HK-2 (cell line): ENCODE data around the gene RGS11.

Source experiments
- DNase-seq: peaks from one replicate; pipeline ENCODE4 v3.0.0-alpha.2; 2018; ENCODE audit not compliant: unreplicated experiment

RGS11 gene

DNA sequence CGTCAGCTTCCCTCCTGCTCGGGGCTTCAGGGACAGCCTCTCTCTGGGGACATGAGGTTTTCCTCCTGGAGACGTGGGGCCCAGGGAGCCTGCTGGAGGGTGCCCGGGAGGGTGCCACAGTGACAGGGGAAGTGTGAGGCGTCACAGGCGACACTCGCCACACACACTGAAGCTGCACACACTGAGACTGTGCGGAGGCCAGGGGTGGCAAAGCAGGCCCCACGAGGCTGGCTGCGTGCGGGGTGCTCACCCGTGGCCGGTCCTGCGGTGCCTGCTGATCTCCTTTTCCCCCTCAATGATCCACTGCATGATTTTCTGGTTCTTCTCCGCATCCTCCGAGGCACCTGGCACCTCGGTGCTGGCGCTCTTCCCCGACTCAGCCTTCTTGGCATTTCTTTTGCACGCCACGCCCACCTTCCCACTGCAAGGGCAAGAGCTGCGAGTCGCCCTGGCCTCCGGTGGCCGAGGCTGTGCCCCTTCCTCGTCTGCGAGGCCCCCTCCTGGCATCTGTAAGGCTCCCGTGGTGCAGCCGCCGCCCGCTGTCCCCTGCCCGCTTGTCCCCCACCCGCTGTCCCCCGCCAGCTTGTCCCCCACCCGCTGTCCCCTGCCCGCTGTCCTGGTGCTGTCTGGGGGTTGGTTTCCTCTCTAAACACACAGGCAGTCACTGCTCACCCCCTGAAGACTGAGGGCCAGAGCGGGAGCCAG, 21.2 kb upstream of the RGS11 start:
- no peak for DNase-seq

DNA sequence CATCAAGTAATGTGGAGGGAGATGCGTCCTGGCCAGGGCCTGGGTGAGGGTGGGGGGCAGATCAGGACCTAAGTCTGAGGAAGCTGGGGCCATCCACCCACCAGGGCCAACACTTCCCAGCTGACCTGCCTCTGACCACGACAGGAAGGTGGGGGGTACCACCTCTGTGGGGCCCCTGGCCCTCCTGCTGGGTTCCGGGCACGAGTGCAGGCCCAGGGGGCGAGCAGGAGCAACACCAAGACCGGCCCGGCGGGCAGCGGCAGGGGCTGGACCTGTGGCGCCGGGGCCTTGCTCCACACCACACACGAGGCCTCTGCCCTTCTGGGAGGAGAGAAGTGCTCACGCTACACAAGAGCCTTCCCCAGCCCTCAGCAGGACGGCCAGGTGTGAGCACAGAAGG, 20.5 kb upstream of the RGS11 start:
- DNase-seq: no peak

GRCh38 chr16:293043-293775, 17.5 kb upstream of the RGS11 start:
- DNase-seq: no peak

- no peak for DNase-seq
These were observed 15.8 kb upstream of the RGS11 start for GRCh38 chr16:291539-291938.

DNA sequence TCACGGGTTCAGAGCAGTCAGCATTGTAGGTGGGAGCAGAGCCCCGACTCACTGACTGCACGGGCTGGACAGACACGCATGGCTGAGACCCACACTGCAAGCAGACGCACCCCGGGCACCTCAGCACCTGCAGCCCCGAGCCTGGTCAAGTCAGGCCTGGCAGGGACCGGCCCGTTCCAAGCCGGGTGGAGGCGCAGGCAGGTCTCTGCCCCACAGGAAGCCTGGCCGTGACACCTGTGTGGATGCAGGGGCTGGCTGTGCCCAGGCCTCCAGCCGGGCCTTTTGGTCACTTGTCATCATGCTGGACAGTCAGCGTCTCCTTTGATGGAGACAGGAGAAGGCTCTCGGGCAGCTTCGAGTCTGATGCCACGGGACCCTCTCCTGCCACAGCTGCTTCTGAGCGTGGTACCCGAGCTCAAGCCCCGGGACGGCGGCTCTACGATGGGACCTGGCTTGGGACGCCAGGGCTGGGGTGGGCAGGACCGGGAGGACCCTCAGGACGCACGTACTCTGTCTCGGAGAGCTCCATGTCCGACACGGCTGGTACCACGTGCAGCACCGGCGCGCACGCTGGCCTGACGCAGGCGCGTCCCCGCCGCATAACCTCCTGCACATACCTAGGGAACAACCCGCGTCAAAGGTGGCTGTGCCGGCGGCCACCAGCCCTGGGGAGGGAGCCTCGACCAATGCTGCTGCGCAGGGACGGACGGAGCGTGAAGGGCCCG, 15.1 kb upstream of the RGS11 start:
- no peak for DNase-seq

DNA sequence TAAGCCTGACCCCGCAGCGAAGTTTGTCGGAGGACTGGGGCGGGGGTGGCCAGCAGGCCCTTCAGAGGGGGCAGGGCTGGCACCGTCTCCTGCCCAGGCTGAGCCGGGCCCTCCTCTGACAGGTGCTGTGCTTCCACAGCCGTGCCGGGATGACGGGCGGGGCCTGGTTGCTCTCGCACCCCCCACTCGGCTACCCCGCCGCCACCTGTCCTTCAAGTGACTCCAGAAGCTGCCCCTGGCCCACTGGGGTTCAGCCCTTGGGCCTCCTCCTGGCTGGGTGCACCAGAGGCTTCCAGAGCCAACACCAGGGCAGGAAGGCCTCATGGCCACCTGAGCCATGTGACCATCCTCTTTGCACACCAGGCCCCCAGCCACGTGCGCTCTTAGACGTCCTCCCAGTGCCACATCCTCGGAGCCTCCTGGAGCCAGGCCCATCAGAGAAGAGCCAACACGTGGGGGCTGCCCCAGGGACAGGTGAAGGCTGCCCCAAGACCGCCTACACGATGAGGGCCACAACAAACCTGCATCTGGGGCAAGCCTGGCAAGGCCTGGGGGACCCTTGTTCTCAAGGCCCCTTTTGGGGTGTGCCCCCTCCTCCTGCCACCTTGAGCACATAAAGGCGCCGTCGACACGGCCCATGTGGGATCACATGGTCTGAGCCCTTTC, 14.4 kb upstream of the RGS11 start:
- DNase-seq: no peak

DNA sequence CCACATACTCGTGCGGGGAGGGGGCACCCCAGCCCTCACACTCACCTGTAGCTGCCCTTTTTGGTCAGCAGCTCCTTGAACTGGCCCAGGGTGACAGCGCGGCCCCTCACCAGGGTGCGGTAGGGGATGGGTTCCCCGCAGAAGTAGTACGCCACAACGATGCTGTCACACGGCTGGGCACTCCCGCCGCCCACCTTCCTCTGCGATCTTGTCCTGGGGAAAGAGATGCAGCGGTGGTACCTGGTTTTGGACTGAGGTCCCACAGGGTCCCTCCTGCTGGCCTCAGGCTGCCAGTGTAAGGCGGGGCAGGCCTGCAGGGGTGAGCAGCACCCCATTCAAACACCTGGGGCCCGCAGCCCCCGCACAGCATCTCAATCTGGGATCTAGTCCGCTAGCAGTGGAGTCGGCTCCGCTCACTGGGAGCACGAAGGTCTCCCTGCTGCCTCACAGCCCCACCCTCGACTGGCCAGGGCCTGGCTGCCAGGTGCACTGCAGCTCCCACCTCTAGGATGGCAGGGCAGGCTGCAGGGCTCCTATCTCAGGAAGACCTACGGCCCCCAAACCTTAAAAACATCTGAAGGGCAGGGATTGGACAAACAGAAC, 13.8 kb upstream of the RGS11 start:
- DNase-seq: no peak

- DNase-seq: no peak
These were observed 12.5 kb upstream of the RGS11 start for GRCh38 chr16:287981-288920.

- DNase-seq: no peak
These were observed 11.6 kb upstream of the RGS11 start for GRCh38 chr16:287298-287811.

- DNase-seq: no peak
These were observed 10.9 kb upstream of the RGS11 start for GRCh38 chr16:286491-287297.

DNA sequence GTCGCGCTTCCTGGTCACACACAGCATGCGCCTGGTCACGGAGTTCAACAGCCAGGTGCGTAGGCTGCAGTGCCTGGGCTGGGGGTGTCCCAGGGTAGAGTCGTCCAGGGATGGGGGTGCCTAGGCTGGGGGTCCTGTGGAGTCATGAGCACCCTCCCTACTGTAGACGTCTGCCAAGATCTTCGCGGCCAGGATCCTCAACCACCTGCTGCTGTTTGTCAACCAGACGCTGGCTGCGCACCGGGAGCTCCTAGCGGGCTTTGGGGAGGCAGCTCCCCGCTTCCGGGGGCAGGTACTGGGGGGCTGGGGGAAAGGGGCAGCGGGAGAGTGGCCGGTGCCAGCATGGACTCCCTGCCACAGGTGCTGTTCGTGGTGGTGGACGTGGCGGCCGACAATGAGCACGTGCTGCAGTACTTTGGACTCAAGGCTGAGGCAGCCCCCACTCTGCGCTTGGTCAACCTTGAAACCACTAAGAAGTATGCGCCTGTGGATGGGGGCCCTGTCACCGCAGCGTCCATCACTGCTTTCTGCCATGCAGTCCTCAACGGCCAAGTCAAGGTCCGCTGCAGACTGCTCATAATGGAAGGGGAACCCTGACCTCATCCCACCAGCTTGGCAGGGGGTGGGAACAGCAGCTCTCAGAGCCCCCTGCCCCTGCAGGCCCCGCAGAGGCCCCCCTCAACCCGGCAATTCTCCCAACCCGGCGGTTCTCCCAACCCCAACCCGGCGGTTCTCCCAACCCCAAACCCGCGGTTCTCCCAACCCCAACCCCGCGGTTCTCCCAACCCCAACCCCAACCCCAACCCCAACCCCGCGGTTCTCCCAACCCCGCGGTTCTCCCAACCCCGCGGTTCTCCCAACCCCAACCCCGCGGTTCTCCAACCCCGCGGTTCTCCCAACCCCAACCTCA, 9.7 kb upstream of the RGS11 start:
- DNase-seq: peak; percentile 73

DNA sequence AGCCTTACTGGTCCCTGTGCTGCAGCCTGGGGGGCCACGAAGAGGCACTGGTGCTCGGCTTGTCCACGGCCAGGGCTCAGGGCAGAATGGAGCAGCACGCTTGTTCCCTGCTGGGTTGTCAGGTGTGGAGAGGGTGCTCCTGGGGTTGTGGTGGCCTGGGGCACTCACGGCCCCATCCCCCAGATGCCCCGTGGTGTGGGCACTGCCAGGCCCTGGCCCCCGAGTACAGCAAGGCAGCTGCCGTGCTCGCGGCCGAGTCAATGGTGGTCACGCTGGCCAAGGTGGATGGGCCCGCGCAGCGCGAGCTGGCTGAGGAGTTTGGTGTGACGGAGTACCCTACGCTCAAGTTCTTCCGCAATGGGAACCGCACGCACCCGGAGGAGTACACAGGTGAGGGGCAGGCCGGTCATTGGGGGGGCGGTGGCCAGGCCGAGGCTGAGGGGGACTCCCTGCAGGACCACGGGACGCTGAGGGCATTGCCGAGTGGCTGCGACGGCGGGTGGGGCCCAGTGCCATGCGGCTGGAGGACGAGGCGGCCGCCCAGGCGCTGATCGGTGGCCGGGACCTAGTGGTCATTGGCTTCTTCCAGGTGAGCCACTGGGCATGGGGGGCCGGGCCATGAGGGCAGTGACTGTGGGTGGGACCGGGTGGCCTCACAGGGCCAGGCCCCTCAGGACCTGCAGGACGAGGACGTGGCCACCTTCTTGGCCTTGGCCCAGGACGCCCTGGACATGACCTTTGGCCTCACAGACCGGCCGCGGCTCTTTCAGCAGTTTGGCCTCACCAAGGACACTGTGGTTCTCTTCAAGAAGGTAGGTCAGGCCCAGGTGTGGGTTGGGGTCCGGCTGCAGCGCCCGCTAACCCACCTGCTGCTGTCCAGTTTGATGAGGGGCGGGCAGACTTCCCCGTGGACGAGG, 8.7 kb upstream of the RGS11 start:
- DNase-seq: no peak

DNA sequence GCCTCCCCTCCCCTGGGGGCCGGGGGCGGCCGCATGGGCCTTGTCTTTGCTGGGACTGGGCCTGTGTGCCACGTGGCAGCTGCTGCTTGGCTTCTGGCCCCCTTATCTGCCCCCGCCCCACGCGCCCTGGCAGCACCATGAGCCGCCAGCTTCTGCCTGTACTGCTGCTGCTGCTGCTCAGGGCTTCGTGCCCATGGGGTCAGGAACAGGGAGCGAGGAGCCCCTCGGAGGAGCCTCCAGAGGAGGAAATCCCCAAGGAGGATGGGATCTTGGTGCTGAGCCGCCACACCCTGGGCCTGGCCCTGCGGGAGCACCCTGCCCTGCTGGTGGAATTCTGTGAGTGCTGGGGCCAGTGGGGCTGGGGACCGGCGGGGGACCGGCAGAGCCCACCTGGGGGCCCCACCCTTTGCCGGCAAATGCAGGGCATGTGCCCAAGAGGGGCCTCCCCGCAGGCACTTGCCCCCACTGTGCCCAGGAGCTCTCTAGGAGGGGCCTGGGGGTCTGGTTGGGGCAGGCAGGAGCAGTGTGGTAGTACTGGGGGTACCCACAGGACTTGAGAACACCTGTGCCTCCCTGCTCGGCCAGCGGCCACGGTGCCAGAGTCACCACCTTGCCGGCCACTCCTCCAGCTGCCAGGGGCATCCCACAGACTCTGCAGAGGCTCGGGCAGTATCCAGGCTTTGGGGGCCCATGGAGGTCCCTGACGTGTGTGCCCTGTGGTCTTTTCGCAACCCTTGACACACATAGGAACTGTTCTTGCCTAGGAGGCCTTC, 7.5 kb upstream of the RGS11 start, which contains the start of gene PDIA2:
Gene PDIA2, plus strand, starts transcription at position 132 of the 773 bp plus-strand sequence. Its CDS starts 6 bp downstream, at position 138.
- DNase-seq: no peak

DNA sequence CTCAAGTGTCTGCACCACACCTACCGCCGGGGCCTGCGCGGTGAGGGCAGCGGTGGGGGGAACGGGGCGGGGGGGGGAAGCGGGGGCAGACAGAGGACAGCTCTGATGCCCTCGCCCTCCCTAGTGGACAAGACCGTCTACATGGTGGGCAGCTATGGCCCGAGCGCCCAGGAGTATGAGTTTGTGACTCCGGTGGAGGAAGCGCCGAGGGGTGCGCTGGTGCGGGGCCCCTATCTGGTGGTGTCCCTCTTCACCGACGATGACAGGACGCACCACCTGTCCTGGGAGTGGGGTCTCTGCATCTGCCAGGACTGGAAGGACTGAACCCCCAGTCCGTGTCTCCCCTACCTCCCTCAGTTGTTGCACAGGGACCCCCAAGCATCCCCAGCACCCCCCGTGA, 6.7 kb upstream of the RGS11 start:
- DNase-seq: no peak

- no peak for DNase-seq
These were observed 6.0 kb upstream of the RGS11 start for GRCh38 chr16:281660-282255.

DNA sequence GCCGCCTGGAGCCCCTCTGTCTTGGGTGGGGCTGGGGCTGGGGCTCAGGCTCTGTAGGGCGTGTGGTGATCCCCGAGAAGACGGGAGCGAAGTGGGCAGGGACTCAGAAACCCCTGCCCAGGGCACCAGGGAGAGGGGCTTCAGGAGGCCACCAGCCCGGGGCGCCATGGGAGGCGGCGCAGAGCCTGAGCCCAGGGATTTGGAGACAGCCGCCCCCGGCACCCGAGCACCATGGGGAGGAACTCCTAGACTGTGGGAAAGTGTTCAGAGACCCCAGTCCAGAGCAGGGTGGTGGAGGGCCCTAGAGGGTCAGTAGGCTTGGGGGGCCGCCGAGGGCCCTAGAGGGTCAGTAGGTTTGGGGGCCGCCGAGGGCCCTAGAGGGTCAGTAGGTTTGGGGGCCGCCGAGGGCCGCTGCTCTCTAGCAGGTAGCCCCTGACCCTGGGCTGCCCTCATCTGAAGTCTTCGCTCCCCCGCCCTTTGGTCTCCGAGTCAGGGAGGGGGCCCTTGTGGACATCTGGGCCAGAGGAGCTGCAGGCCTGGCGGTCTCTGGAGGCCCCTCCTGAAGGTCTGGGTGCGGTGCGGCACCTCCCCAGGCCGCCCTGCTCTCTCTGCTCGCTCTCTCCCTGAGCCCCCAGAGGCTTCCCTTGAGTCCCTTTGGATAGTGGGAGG, 5.4 kb upstream of the RGS11 start:
- no peak for DNase-seq
